Trophoblast cell (in vitro differentiated cells and primary cell): ENCODE data around the gene DNMT3A.

ENCODE experiments used
- DNase-seq, 2 donors: peaks; one replicate each; pipeline ENCODE4 v3.0.0-alpha.2; 2016
- H2AFZ ChIP-seq: 2 replicates; pipeline ENCODE4 v1.6.1; 2013; ENCODE audit warnings: low read length, moderate library complexity, mild to moderate bottlenecking; ENCODE audit not compliant: insufficient read depth, poor library complexity
- H2AK5ac ChIP-seq: 2 replicates; pipeline ENCODE4 v1.6.1; 2013; ENCODE audit warnings: mild to moderate bottlenecking, low read length
- H2BK120ac ChIP-seq: 2 replicates; pipeline ENCODE4 v1.6.1; 2013; ENCODE audit warnings: low read length, mild to moderate bottlenecking, moderate library complexity; ENCODE audit not compliant: insufficient read depth, poor library complexity
- H2BK12ac ChIP-seq: 2 replicates; pipeline ENCODE4 v1.6.1; 2013; ENCODE audit warnings: mild to moderate bottlenecking, low read length, moderate library complexity
- H2BK5ac ChIP-seq: 2 replicates; pipeline ENCODE4 v1.6.1; 2013; ENCODE audit warnings: low read length, low read depth, moderate library complexity, mild to moderate bottlenecking; ENCODE audit not compliant: poor library complexity
- H3K14ac ChIP-seq: 2 replicates; pipeline ENCODE4 v1.6.1; 2013; ENCODE audit warnings: mild to moderate bottlenecking, low read length
- H3K18ac ChIP-seq: 2 replicates; pipeline ENCODE4 v1.6.1; 2013; ENCODE audit warnings: mild to moderate bottlenecking, low read length
- H3K23ac ChIP-seq: 2 replicates; pipeline ENCODE4 v1.6.1; 2013; ENCODE audit warnings: low read length
- H3K27ac ChIP-seq: 2 replicates; pipeline ENCODE4 v1.5.1; 2013; ENCODE audit warnings: low read depth, mild to moderate bottlenecking, inconsistent platforms, low read length, moderate library complexity
- H3K27me3 ChIP-seq: 2 replicates; pipeline ENCODE4 v1.6.1; 2013; ENCODE audit warnings: inconsistent platforms, mild to moderate bottlenecking, low read length, moderate library complexity; ENCODE audit not compliant: insufficient read depth
- H3K36me3 ChIP-seq, 2 experiments: 1 replicate in 1 of 2; 2 replicates in 1 of 2; pipeline ENCODE4 v1.6.1; 2013; ENCODE audit warnings: low read length in 2 of 2, mild to moderate bottlenecking in 2 of 2, moderate library complexity in 1 of 2; ENCODE audit not compliant: insufficient read depth in 2 of 2, control insufficient read depth in 1 of 2
- H3K4ac ChIP-seq: 2 replicates; pipeline ENCODE4 v1.6.1; 2013; ENCODE audit warnings: low read depth, mild to moderate bottlenecking, low read length, moderate library complexity
- H3K4me1 ChIP-seq, 2 experiments: 1 replicate in 1 of 2; 2 replicates in 1 of 2; pipeline ENCODE4 v1.6.1; 2013; ENCODE audit warnings: low read length in 2 of 2, mild to moderate bottlenecking in 2 of 2, moderate library complexity in 1 of 2; ENCODE audit not compliant: insufficient read depth in 2 of 2, control insufficient read depth in 1 of 2
- H3K4me2 ChIP-seq: 2 replicates; pipeline ENCODE4 v1.6.1; 2013; ENCODE audit warnings: inconsistent platforms, mild to moderate bottlenecking, low read length, moderate library complexity
- H3K4me3 ChIP-seq: 2 replicates; pipeline ENCODE4 v1.5.1; 2013; ENCODE audit warnings: mild to moderate bottlenecking, low read depth, low read length, inconsistent platforms
- H3K79me1 ChIP-seq: one replicate; pipeline ENCODE4 v1.6.1; 2013; ENCODE audit warnings: low read length
- H3K79me2 ChIP-seq: 2 replicates; pipeline ENCODE4 v1.6.1; 2013; ENCODE audit warnings: low read length, mild to moderate bottlenecking; ENCODE audit not compliant: control insufficient read depth, insufficient read depth, poor library complexity
- H3K9ac ChIP-seq: 2 replicates; pipeline ENCODE4 v1.6.1; 2013; ENCODE audit warnings: mild to moderate bottlenecking, low read length
- H3K9me3 ChIP-seq: 2 replicates; pipeline ENCODE4 v1.6.1; 2013; ENCODE audit warnings: low read depth, mild to moderate bottlenecking, control low read depth, inconsistent platforms, low read length; ENCODE audit not compliant: insufficient read depth
- H4K12ac ChIP-seq: 2 replicates; pipeline ENCODE4 v1.6.1; 2013; ENCODE audit warnings: low read depth, mild to moderate bottlenecking, low read length, moderate library complexity
- H4K8ac ChIP-seq: 2 replicates; pipeline ENCODE4 v1.6.1; 2013; ENCODE audit warnings: low read depth, mild to moderate bottlenecking, low read length, moderate library complexity
- H4K91ac ChIP-seq: one replicate; pipeline ENCODE4 v1.6.1; 2013; ENCODE audit warnings: low read depth, mild to moderate bottlenecking, low read length, moderate library complexity
- WGBS: extraction: QIAGEN DNeasy Blood & Tissue Kit; methylation state at CpG from one replicate; pipeline ENCODE4 v1.1.7; 2013; ENCODE audit warnings: missing lambda C conversion rate; ENCODE audit not compliant: insufficient read length, insufficient coverage; ENCODE audit errors: extremely low coverage; 5-methylcytosine and 5-hydroxymethylcytosine counted together

DNMT3A gene

DNA sequence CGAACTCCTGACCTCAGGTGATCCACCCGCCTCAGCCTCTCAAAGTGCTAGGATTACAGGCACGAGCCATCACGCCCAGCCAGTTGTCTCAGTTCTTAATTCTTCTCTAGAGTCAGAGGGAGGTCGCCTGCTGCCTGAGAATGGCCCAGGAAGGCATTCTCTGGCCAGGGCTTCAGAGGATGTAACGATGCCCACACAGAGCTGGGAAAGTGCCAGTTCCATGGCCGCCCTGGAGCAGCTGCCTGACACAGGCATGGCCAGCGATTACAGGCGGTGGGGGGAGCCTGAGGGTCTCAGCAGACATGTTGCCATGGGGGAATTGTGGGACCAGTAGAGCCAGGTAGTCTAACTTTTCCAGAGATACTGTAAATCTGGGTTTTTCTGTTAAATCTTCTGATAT lies 25.6 kb upstream of the DNMT3A start:
- Histone ChIP-seq H2AK5ac (no peak overlapping the region), H3K36me3 (no peaks in the 10 kb centered on the region), H4K8ac (no peak overlapping the region), H3K14ac (no peak overlapping the region), H2AFZ (no peak overlapping the region), H2BK120ac (no peak overlapping the region), H2BK5ac (no peak overlapping the region), H3K9me3 (peaks cover 2% of the 10 kb centered on the region), H4K91ac (no peak overlapping the region), H4K12ac (no peak overlapping the region), H3K4me2 (no peak overlapping the region), H3K9ac (no peak overlapping the region), H3K79me1 (no peaks in the 10 kb centered on the region), H3K4ac (no peak overlapping the region), H3K4me3 (no peak overlapping the region), H3K18ac (no peak overlapping the region), H3K23ac (no peak overlapping the region), H3K27me3 (no peaks in the 10 kb centered on the region), H3K79me2 (no peaks in the 10 kb centered on the region), H2BK12ac (no peak overlapping the region), H3K4me1 (no peaks in the 10 kb centered on the region), H3K27ac (no peak overlapping the region)
- WGBS: no CpG with 5 or more reads among the region's 9 CpGs
- no peak for DNase-seq

DNA sequence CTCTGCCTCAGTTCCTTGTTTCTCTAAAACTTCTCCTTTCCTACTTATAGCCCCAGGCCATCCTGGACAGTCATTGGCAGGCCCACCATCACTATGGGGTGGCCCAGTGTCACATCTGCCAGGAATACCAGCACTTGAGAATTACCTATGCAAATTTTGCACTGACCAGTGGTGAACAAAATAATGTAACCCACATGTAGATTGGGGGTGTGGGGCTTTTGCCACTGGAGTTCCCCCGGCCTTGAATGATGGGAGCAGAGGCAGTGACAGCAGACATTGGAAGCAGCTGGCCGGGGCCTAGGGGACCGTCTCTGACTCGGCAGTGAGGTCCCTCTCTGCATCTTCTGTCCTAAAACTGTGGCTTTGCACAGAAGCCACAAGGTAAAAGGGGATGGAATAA lies 24.9 kb upstream of the DNMT3A start:
- Histone ChIP-seq H3K9ac (no peak overlapping the region), H3K18ac (no peak overlapping the region), H3K4me3 (no peak overlapping the region), H3K4ac (no peak overlapping the region), H3K27ac (no peak overlapping the region), H3K4me1 (no peaks in the 10 kb centered on the region), H3K27me3 (no peaks in the 10 kb centered on the region), H3K79me1 (no peaks in the 10 kb centered on the region), H4K91ac (no peak overlapping the region), H3K14ac (no peak overlapping the region), H3K9me3 (peaks cover 2% of the 10 kb centered on the region), H4K12ac (no peak overlapping the region), H2BK120ac (no peak overlapping the region), H2AFZ (no peak overlapping the region), H3K4me2 (no peak overlapping the region), H3K36me3 (no peaks in the 10 kb centered on the region), H2BK5ac (no peak overlapping the region), H2BK12ac (no peak overlapping the region), H2AK5ac (no peak overlapping the region), H4K8ac (no peak overlapping the region), H3K23ac (no peak overlapping the region), H3K79me2 (no peaks in the 10 kb centered on the region)
- DNase-seq: no peak
- WGBS: no CpG with 5 or more reads among the region's 4 CpGs

DNA sequence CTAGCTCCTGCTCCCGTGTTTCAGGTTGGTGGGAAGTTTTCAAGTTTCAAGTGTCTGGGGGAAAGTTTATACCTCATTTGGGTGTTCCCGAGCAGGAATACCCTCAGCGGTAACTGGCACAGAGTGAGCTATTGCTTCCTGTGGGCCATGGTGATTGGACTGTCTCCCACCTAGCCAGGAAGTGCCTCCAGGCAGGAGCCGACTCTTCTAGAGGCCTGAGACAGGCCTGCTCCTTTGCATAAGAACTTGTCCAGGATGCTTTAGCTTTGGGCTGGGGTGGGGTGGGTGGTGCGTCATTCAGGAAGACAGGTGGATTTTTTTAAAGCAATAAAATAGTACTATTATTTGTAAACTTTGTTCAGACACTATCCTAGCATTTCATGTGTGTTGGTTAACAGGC lies 23.5 kb upstream of the DNMT3A start:
- H4K91ac ChIP-seq: no peak overlapping the region
- H2AFZ ChIP-seq: no peak overlapping the region
- no peak overlapping the region for H2BK12ac ChIP-seq
- H4K12ac ChIP-seq: no peak overlapping the region
- H3K27me3 ChIP-seq: no peaks in the 10 kb centered on the region
- H3K36me3 ChIP-seq: no peaks in the 10 kb centered on the region
- H3K4me2 ChIP-seq: no peak overlapping the region
- no peak overlapping the region for H2AK5ac ChIP-seq
- no peak overlapping the region for H3K4me3 ChIP-seq
- H2BK120ac ChIP-seq: no peak overlapping the region
- H3K79me2 ChIP-seq: no peaks in the 10 kb centered on the region
- WGBS: no CpG with 5 or more reads among the region's 5 CpGs
- H3K9ac ChIP-seq: no peak overlapping the region
- no peak overlapping the region for H2BK5ac ChIP-seq
- H3K9me3 ChIP-seq: peaks cover 2% of the 10 kb centered on the region
- H3K79me1 ChIP-seq: no peaks in the 10 kb centered on the region
- no peak overlapping the region for H3K4ac ChIP-seq
- H4K8ac ChIP-seq: no peak overlapping the region
- H3K18ac ChIP-seq: no peak overlapping the region
- no peak overlapping the region for H3K14ac ChIP-seq
- H3K27ac ChIP-seq: no peak overlapping the region
- no peak for DNase-seq
- no peaks in the 10 kb centered on the region for H3K4me1 ChIP-seq
- no peak overlapping the region for H3K23ac ChIP-seq

DNA sequence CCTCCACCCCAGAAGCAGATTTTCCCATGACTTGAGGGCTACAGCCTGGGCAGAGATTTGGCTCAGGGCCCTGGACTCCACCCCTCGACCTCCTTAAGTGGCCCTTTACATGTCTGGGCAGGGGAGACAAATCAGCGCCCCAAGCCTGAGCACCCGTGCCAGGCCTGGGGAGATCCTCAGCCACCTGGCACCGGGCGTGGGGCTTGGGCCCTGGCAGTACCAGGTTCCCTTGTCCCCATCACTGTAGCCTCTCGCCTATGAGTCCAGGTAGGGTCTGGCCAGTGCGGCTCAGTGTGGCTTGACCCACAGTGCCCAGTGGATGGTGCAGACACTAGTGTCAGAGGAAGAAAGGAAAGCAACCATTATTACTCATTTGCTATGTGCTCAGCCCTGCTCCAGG lies 22.0 kb upstream of the DNMT3A start:
- H3K27ac ChIP-seq: no peak overlapping the region

More for the DNA sequence above, 22.0 kb upstream of the DNMT3A start:
- no peak overlapping the region for H2AFZ ChIP-seq
- WGBS: no CpG with 5 or more reads among the region's 7 CpGs
- no peak overlapping the region for H2AK5ac ChIP-seq
- H3K4me2 ChIP-seq: no peak overlapping the region
- H3K23ac ChIP-seq: no peak overlapping the region
- H3K27me3 ChIP-seq: no peaks in the 10 kb centered on the region
- peaks cover 2% of the 10 kb centered on the region for H3K9me3 ChIP-seq
- H4K12ac ChIP-seq: no peak overlapping the region
- H3K36me3 ChIP-seq: no peaks in the 10 kb centered on the region
- no peak overlapping the region for H3K18ac ChIP-seq
- no peaks in the 10 kb centered on the region for H3K79me1 ChIP-seq
- H3K4me3 ChIP-seq: no peak overlapping the region
- no peak overlapping the region for H3K9ac ChIP-seq
- H4K91ac ChIP-seq: no peak overlapping the region
- H2BK120ac ChIP-seq: no peak overlapping the region
- H3K14ac ChIP-seq: no peak overlapping the region
- no peak overlapping the region for H2BK12ac ChIP-seq
- no peak overlapping the region for H2BK5ac ChIP-seq
- no peak overlapping the region for H3K4ac ChIP-seq
- DNase-seq: no peak
- H3K4me1 ChIP-seq: no peaks in the 10 kb centered on the region
- H4K8ac ChIP-seq: no peak overlapping the region
- no peaks in the 10 kb centered on the region for H3K79me2 ChIP-seq
